Measurements from ENCODE around the gene MNT. TPM values are rescaled to one million over a fixed set of nuclear protein-coding genes. Genes with fewer than 3 reads are reported as not detected.

MNT gene
- total RNA-seq, 1 donor from 2014 or later = 28.5 TPM

GRCh38 chr17:2363318-2363717 is 37.5 kb downstream of the MNT start:
- Histone ChIP-seq H3K36me3 (peaks cover 0 to 23% of the 10 kb centered on the region in 2 donors), H3K4me1 (peaks cover 6% of the 10 kb centered on the region), H3K9me3 (no peaks in the 10 kb centered on the region), H3K27me3 (no peaks in the 10 kb centered on the region), H3K4me3 (no peak overlapping the region), H3K27ac (no peak overlapping the region)
- TF ChIP-seq CTCF (IDR thresholded peaks at IDR 0.05) (no peak), POLR2AphosphoS5 (IDR thresholded peaks at IDR 0.05; ENCODE audit: insufficient read depth in 1 of 2, low read depth in 1 of 2) (no peak), POLR2A (IDR thresholded peaks at IDR 0.05) (no peak)
- intact Hi-C loops (cut with DNase I) = no loop called here
- no peak for DNase-seq (ENCODE audit: extremely low spot score in 2 of 2)

- Histone ChIP-seq H3K36me3 (peaks cover 0 to 23% of the 10 kb centered on the region in 2 donors), H3K9me3 (no peaks in the 10 kb centered on the region), H3K27ac (no peak overlapping the region), H3K4me1 (peaks cover 6% of the 10 kb centered on the region), H3K27me3 (no peaks in the 10 kb centered on the region), H3K4me3 (no peak overlapping the region)
- TF ChIP-seq POLR2AphosphoS5 (IDR thresholded peaks at IDR 0.05; ENCODE audit: insufficient read depth in 1 of 2, low read depth in 1 of 2) = no peak
- TF ChIP-seq POLR2A (IDR thresholded peaks at IDR 0.05) = no peak
- TF ChIP-seq CTCF (IDR thresholded peaks at IDR 0.05) = no peak
- intact Hi-C loops (cut with DNase I) = no loop called here
- DNase-seq (ENCODE audit: extremely low spot score in 2 of 2) = no peak
Observed at GRCh38 chr17:2362881-2363280, 38.0 kb downstream of the MNT start.

GRCh38 chr17:2362416-2362815 is 38.4 kb downstream of the MNT start:
- peaks cover 6% of the 10 kb centered on the region for H3K4me1 ChIP-seq
- no peak overlapping the region for H3K27ac ChIP-seq
- H3K36me3 ChIP-seq = peaks cover 0 to 23% of the 10 kb centered on the region in 2 donors
- intact Hi-C loops (cut with DNase I) = no loop called here
- no peaks in the 10 kb centered on the region for H3K9me3 ChIP-seq
- TF ChIP-seq POLR2A (IDR thresholded peaks at IDR 0.05) = no peak
- TF ChIP-seq CTCF (IDR thresholded peaks at IDR 0.05) = no peak
- TF ChIP-seq POLR2AphosphoS5 (IDR thresholded peaks at IDR 0.05; ENCODE audit: insufficient read depth in 1 of 2, low read depth in 1 of 2) = no peak
- H3K4me3 ChIP-seq = no peak overlapping the region
- no peaks in the 10 kb centered on the region for H3K27me3 ChIP-seq
- DNase-seq (ENCODE audit: extremely low spot score in 2 of 2) = no peak

GRCh38 chr17:2362016-2362415 is 38.8 kb downstream of the MNT start:
- no peak for DNase-seq (ENCODE audit: extremely low spot score in 2 of 2)
- Histone ChIP-seq H3K27me3 (no peaks in the 10 kb centered on the region), H3K27ac (no peak overlapping the region), H3K36me3 (peaks cover 0 to 23% of the 10 kb centered on the region in 2 donors), H3K4me3 (no peak overlapping the region), H3K4me1 (peaks cover 6% of the 10 kb centered on the region), H3K9me3 (no peaks in the 10 kb centered on the region)
- no peak for TF ChIP-seq POLR2AphosphoS5 (IDR thresholded peaks at IDR 0.05; ENCODE audit: insufficient read depth in 1 of 2, low read depth in 1 of 2)
- intact Hi-C loops (cut with DNase I) = no loop called here

GRCh38 chr17:2361010-2361760 is 39.7 kb downstream of the MNT start:
- intact Hi-C loops (cut with DNase I) = no loop called here
- no peaks in the 10 kb centered on the region for H3K9me3 ChIP-seq
- peaks cover 0 to 21% of the 10 kb centered on the region in 2 donors for H3K36me3 ChIP-seq
- H3K4me3 ChIP-seq = no peak overlapping the region
- peaks cover 6% of the 10 kb centered on the region for H3K4me1 ChIP-seq
- no peak for TF ChIP-seq POLR2A (IDR thresholded peaks at IDR 0.05)
- no peak for TF ChIP-seq POLR2AphosphoS5 (IDR thresholded peaks at IDR 0.05; ENCODE audit: insufficient read depth in 1 of 2, low read depth in 1 of 2)
- no peak for TF ChIP-seq CTCF (IDR thresholded peaks at IDR 0.05)
- DNase-seq (ENCODE audit: extremely low spot score in 2 of 2) = no peak
- no peaks in the 10 kb centered on the region for H3K27me3 ChIP-seq
- no peak overlapping the region for H3K27ac ChIP-seq

Data from vagina (tissue), 2 donors.